RWPE2 (cell line): ENCODE measurements around the gene MEIOC.

Experiments
- ATAC-seq: fragments of 200-7000 bp; cut with Tn5 transposase; 3 replicates; pipeline ENCODE4 v1.9.1; 2021; ENCODE audit warnings: low read depth
- DNase-seq: peaks from one replicate; pipeline ENCODE4 v3.0.0-alpha.2; 2020; ENCODE audit warnings: low spot score
- H3K27ac ChIP-seq: fragments of 450-650 bp; 2 replicates; pipeline ENCODE4 v1.5.1; 2017; ENCODE audit warnings: mild to moderate bottlenecking; ENCODE audit not compliant: poor library complexity, severe bottlenecking
- H3K27me3 ChIP-seq: fragments of 250-450 bp; sonication (Bioruptor Pico); 2 replicates; pipeline ENCODE4 v1.5.1; 2021; ENCODE audit warnings: mild to moderate bottlenecking, moderate library complexity; ENCODE audit not compliant: insufficient read depth, poor library complexity, severe bottlenecking
- H3K36me3 ChIP-seq: fragments of 250-450 bp; sonication (Bioruptor Pico); 2 replicates; pipeline ENCODE4 v1.5.1; 2020; ENCODE audit warnings: low read depth, mild to moderate bottlenecking, moderate library complexity
- H3K4me1 ChIP-seq: fragments of 250-450 bp; sonication (Bioruptor Pico); 2 replicates; pipeline ENCODE4 v1.5.1; 2021; ENCODE audit warnings: mild to moderate bottlenecking, moderate library complexity; ENCODE audit not compliant: insufficient read depth, poor library complexity, severe bottlenecking
- H3K4me3 ChIP-seq: fragments of 250-450 bp; sonication (Bioruptor Pico); 2 replicates; pipeline ENCODE4 v1.5.1; 2021; ENCODE audit warnings: mild to moderate bottlenecking, moderate library complexity; ENCODE audit not compliant: severe bottlenecking
- H3K9me3 ChIP-seq: fragments of 250-450 bp; sonication (Bioruptor Pico); 2 replicates; pipeline ENCODE4 v1.5.1; 2021; ENCODE audit warnings: mild to moderate bottlenecking, moderate library complexity; ENCODE audit not compliant: severe bottlenecking
- CTCF ChIP-seq: fragments of 450-650 bp; IDR thresholded peaks from one replicate; pipeline ENCODE4 v1.5.1; 2017; ENCODE audit warnings: mild to moderate bottlenecking, moderate library complexity; ENCODE audit not compliant: poor library complexity, severe bottlenecking

MEIOC gene

DNA sequence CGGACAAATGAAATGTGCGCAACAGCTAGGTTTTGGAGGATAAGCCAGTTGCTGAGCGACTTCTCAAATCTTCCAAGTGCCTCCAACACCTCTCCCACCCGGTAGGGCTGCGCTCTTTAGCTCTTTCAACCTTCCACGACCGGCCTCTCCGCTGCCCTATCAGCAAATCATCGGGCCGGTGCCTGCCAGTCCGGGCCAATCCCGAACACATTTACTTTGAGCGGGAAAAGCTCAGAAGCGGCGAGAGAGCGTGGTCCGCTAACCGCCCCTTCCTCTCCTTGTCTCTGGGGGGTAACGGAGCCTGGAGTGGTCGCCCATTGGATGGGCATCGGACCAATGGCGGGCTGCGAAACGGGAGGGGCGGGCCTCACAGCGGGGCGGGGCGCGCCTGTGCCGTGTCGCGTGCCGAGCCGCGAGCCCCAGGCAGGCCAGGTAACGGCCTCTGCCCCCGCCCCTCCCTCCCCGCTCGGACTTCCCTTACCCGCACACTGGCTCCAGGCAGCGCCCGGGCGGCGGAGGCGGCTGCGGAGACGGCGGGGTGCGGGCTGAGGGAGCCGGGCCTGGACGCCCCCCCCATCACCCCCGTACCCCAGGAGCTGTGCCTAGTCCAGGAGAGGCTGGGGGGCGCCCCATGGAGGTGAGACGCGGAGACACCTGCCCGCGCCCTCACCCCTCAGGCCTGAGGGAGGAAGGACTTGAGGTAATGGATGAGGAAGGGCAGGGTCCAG lies at the start of gene MEIOC:
TSS of gene MEIOC (plus strand) at position 486 of the 728 bp plus-strand sequence. CDS start at position 632, 146 bp downstream.
- peak; percentile 44 for TF ChIP-seq CTCF
- Histone ChIP-seq H3K4me3 (peak within 1 kb of the TSS; percentile 39), H3K9me3 (no peaks in the 10 kb centered on the region), H3K27me3 (no peaks in the 10 kb centered on the region), H3K4me1 (no peaks in the 10 kb centered on the region), H3K27ac (no peak within 1 kb of the TSS), H3K36me3 (no peaks in the 10 kb centered on the region)
- peak; percentile 87 for ATAC-seq
- peak; percentile 80 for DNase-seq

- Histone ChIP-seq H3K27ac (no peak overlapping the region), H3K36me3 (no peaks in the 10 kb centered on the region), H3K27me3 (no peaks in the 10 kb centered on the region), H3K9me3 (no peaks in the 10 kb centered on the region), H3K4me3 (no peak overlapping the region), H3K4me1 (no peaks in the 10 kb centered on the region)
- no peak for DNase-seq
- no peak for TF ChIP-seq CTCF
- no peak for ATAC-seq
Observed at GRCh38 chr17:44606658-44607057, 49.6 kb upstream of the MEIOC start.

DNA sequence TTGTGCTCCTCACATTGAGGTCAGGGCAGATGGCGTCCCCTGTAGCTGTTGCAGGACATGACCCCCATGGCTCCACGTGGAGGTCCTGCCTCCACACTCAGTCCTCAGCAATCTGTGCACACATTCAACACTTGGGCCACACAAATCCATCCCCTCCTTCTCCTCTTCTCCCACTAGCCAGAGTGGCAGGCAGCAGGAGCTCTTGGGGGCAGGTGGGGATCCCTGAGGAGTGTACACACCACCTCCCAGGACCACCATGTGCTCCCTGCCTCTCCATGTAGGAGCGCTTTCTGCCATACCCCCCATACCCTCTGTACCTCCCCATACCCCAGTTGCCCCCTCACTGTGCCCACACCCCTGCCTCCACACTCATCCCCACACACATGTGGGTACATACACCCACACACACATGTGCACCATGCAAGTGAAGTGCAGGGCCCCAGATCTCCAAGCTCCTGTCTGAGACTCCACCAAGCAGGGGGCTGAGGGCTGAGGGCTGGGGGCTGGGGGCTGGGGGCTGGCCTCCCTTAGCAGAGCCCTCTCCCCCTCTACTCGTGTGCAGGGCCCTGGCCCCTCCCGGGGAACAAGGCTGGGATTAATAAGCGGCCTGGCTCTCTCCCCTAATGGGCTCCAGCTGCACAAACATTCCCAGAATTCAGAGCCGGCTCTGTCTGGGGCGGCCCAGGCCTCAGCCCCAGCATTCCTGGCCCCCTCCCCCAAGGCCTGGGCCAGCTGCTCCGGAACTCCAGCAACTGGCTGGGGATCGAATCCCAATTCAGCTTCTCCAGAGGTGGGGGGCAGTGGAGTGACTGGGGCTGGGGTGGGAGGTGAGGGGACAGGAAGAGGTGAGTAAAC lies 48.2 kb upstream of the MEIOC start:
- no peaks in the 10 kb centered on the region for H3K4me1 ChIP-seq
- DNase-seq (no peak), ATAC-seq (no peak)
- no peak overlapping the region for H3K4me3 ChIP-seq
- H3K36me3 ChIP-seq: no peaks in the 10 kb centered on the region
- no peak overlapping the region for H3K27ac ChIP-seq
- H3K9me3 ChIP-seq: no peaks in the 10 kb centered on the region
- no peak for TF ChIP-seq CTCF
- no peaks in the 10 kb centered on the region for H3K27me3 ChIP-seq

DNA sequence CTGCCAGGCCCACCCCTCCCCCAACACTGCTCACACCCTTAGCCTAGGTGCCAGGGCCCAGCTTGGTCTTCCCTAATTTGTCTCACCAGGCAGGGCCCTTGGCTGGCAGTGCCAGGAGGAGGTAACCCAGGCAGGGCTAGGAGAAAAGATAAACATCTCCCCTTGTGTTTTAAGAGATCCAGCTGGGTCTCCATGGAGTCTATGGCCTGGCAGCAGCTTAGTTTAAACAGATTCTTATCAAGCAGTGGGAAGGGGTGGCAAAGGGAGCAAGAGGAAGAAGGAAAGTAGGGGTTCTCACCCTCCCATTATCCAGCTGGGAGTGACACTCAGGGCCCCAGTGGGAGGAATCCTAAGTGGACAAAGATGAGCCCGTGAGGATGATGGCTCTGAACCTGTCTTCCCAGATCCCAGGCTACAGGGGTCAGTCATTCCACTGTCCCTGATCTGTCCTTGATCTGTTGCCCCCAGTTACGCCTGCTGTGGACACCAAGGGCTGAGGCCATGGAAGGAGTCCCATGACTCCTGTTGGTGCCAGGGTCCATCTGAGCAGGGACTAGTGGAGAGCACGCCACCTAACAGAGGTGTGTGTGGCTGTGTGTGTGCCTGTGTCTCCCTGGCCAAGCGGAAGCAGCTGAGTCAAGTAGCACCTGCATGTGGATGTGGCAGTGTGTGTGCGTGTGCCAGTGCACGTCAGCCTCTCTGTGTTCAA lies 47.4 kb upstream of the MEIOC start:
- Histone ChIP-seq H3K27me3 (no peaks in the 10 kb centered on the region), H3K4me3 (no peak overlapping the region), H3K36me3 (no peaks in the 10 kb centered on the region), H3K27ac (no peak overlapping the region), H3K9me3 (no peaks in the 10 kb centered on the region), H3K4me1 (no peaks in the 10 kb centered on the region)
- no peak for TF ChIP-seq CTCF
- DNase-seq (no peak), ATAC-seq (no peak)
